Neutrophil (primary cell): Measurements from ENCODE around the gene MYEOV.

Experiments used
- H3K27ac ChIP-seq: fragments of 200-600 bp; sonication (generic); 2 replicates; pipeline ENCODE4 v1.5.1; 2016; ENCODE audit warnings: mild to moderate bottlenecking, moderate library complexity
- H3K27me3 ChIP-seq: fragments of 200-600 bp; sonication (generic); 2 replicates; pipeline ENCODE4 v1.6.0; 2016; ENCODE audit warnings: mild to moderate bottlenecking
- H3K36me3 ChIP-seq: fragments of 200-600 bp; sonication (generic); 2 replicates; pipeline ENCODE4 v1.5.1; 2017
- H3K4me1 ChIP-seq, 2 experiments: fragments of 200-600 bp in 1 of 2; sonication (generic) in 1 of 2; 1 replicate in 1 of 2; 2 replicates in 1 of 2; pipeline versions ENCODE4 v1.5.1 to v1.6.1; 2013 to 2016; ENCODE audit warnings: low read depth in 1 of 2, low read length in 1 of 2, mild to moderate bottlenecking in 1 of 2, moderate library complexity in 1 of 2; ENCODE audit not compliant: control insufficient read depth in 1 of 2, insufficient read depth in 1 of 2
- H3K4me3 ChIP-seq, 2 experiments: fragments of 200-600 bp in 1 of 2; sonication (generic) in 1 of 2; 1 replicate in 1 of 2; 2 replicates in 1 of 2; pipeline ENCODE4 v1.5.1; 2013 to 2016; ENCODE audit warnings: low read depth in 1 of 2, low read length in 1 of 2, mild to moderate bottlenecking in 1 of 2, moderate library complexity in 1 of 2
- H3K9me3 ChIP-seq: fragments of 200-600 bp; sonication (generic); 2 replicates; pipeline ENCODE4 v1.5.1; 2016
- CTCF ChIP-seq: fragments of 200-600 bp; sonication (generic); IDR thresholded peaks from 2 replicates; pipeline ENCODE4 v1.5.1; 2016; ENCODE audit warnings: antibody characterized with exemption

Gene MYEOV

GRCh38 chr11:69304258-69304657 lies 10.3 kb downstream of the MYEOV start:
- Histone ChIP-seq H3K27ac (no peak overlapping the region), H3K27me3 (no peaks in the 10 kb centered on the region), H3K9me3 (no peaks in the 10 kb centered on the region), H3K4me1 (peaks cover 2 to 12% of the 10 kb centered on the region in 2 experiments), H3K4me3 (no peak overlapping the region), H3K36me3 (no peaks in the 10 kb centered on the region)
- no peak for TF ChIP-seq CTCF

GRCh38 chr11:69304686-69305085 lies 10.7 kb downstream of the MYEOV start:
- Histone ChIP-seq H3K4me1 (peaks cover 0 to 8% of the 10 kb centered on the region in 2 experiments), H3K27me3 (no peaks in the 10 kb centered on the region), H3K27ac (no peak overlapping the region), H3K4me3 (no peak overlapping the region), H3K36me3 (no peaks in the 10 kb centered on the region), H3K9me3 (no peaks in the 10 kb centered on the region)
- no peak for TF ChIP-seq CTCF

- no peaks in the 10 kb centered on the region for H3K36me3 ChIP-seq
- no peaks in the 10 kb centered on the region for H3K27me3 ChIP-seq
- TF ChIP-seq CTCF: no peak
- no peaks in the 10 kb centered on the region for H3K9me3 ChIP-seq
- peaks cover 3 to 8% of the 10 kb centered on the region in 2 experiments for H3K4me1 ChIP-seq
- H3K27ac ChIP-seq: no peak overlapping the region
- no peak overlapping the region for H3K4me3 ChIP-seq
Observed at GRCh38 chr11:69305885-69306540, 12.1 kb downstream of the MYEOV start.

GRCh38 chr11:69306821-69307220 lies 12.9 kb downstream of the MYEOV start:
- H3K27ac ChIP-seq: no peak overlapping the region
- no peak overlapping the region for H3K4me3 ChIP-seq
- no peaks in the 10 kb centered on the region for H3K36me3 ChIP-seq
- TF ChIP-seq CTCF: no peak
- no peaks in the 10 kb centered on the region for H3K9me3 ChIP-seq
- H3K4me1 ChIP-seq: peaks cover 11 to 16% of the 10 kb centered on the region in 2 experiments
- H3K27me3 ChIP-seq: no peaks in the 10 kb centered on the region

GRCh38 chr11:69307421-69307820 lies 13.5 kb downstream of the MYEOV start:
- Histone ChIP-seq H3K4me3 (no peak overlapping the region), H3K27ac (no peak overlapping the region), H3K36me3 (no peaks in the 10 kb centered on the region), H3K9me3 (no peaks in the 10 kb centered on the region), H3K4me1 (peaks cover 17 to 22% of the 10 kb centered on the region in 2 experiments), H3K27me3 (no peaks in the 10 kb centered on the region)
- no peak for TF ChIP-seq CTCF
